Mesendoderm (in vitro differentiated cells): Measurements from ENCODE around the gene OR10H2.

Experiments used
- DNase-seq: peaks from one replicate; pipeline ENCODE4 v3.0.0; 2013
- H2AK5ac ChIP-seq: 2 replicates; pipeline ENCODE4 v1.6.1; 2013; ENCODE audit warnings: low read length, inconsistent platforms
- H2BK120ac ChIP-seq: 2 replicates; pipeline ENCODE4 v1.6.1; 2013; ENCODE audit warnings: low read depth, mild to moderate bottlenecking, low read length, moderate library complexity, mixed read lengths
- H2BK15ac ChIP-seq: replicated peaks from 2 replicates; pipeline ENCODE4 v1.6.1; 2013; ENCODE audit warnings: low read depth, mild to moderate bottlenecking, moderate library complexity
- H2BK5ac ChIP-seq: 2 replicates; pipeline ENCODE4 v1.6.1; 2013; ENCODE audit warnings: low read length, inconsistent platforms
- H3K18ac ChIP-seq: 2 replicates; pipeline ENCODE4 v1.6.1; 2013; ENCODE audit warnings: mild to moderate bottlenecking, low read length, mixed read lengths
- H3K23ac ChIP-seq: one replicate; pipeline ENCODE4 v1.6.1; 2013; ENCODE audit warnings: low read length
- H3K27ac ChIP-seq: 2 replicates; pipeline ENCODE4 v1.5.1; 2013; ENCODE audit warnings: low read depth, mild to moderate bottlenecking, inconsistent platforms, low read length, moderate library complexity
- H3K27me3 ChIP-seq: 2 replicates; pipeline ENCODE4 v1.6.1; 2013; ENCODE audit warnings: low read length, control low read depth, mild to moderate bottlenecking, inconsistent platforms; ENCODE audit not compliant: insufficient read depth, poor library complexity
- H3K36me3 ChIP-seq: 2 replicates; pipeline ENCODE4 v1.6.1; 2013; ENCODE audit warnings: low read length, inconsistent platforms; ENCODE audit not compliant: control insufficient read depth, insufficient read depth
- H3K4ac ChIP-seq: one replicate; pipeline ENCODE4 v1.6.1; 2013; ENCODE audit warnings: low read depth, mild to moderate bottlenecking, low read length, moderate library complexity
- H3K4me1 ChIP-seq: 2 replicates; pipeline ENCODE4 v1.6.1; 2013; ENCODE audit warnings: low read depth, low read length, inconsistent platforms; ENCODE audit not compliant: control insufficient read depth
- H3K4me2 ChIP-seq: 2 replicates; pipeline ENCODE4 v1.6.1; 2013; ENCODE audit warnings: low read length
- H3K4me3 ChIP-seq: 2 replicates; pipeline ENCODE4 v1.5.1; 2013; ENCODE audit warnings: mild to moderate bottlenecking, low read length
- H3K56ac ChIP-seq: one replicate; pipeline ENCODE4 v1.6.1; 2013; ENCODE audit warnings: low read length
- H3K79me1 ChIP-seq: 2 replicates; pipeline ENCODE4 v1.6.1; 2013; ENCODE audit warnings: low read length, inconsistent platforms
- H3K79me2 ChIP-seq: 2 replicates; pipeline ENCODE4 v1.6.1; 2013; ENCODE audit warnings: mild to moderate bottlenecking, low read length; ENCODE audit not compliant: control insufficient read depth, insufficient read depth
- H3K9ac ChIP-seq: 2 replicates; pipeline ENCODE4 v1.6.1; 2013; ENCODE audit warnings: low read length, inconsistent platforms
- H4K5ac ChIP-seq: one replicate; pipeline ENCODE4 v1.6.1; 2013; ENCODE audit warnings: low read length
- H4K8ac ChIP-seq: one replicate; pipeline ENCODE4 v1.6.1; 2013; ENCODE audit warnings: low read depth, mild to moderate bottlenecking, control low read depth, low read length, moderate library complexity
- WGBS: extraction: QIAGEN DNeasy Blood & Tissue Kit; methylation state at CpG from one replicate; pipeline ENCODE4 v1.1.7; 2013; ENCODE audit warnings: low lambda C conversion rate, missing lambda C conversion rate; ENCODE audit not compliant: insufficient coverage; ENCODE audit errors: extremely low coverage; 5-methylcytosine and 5-hydroxymethylcytosine counted together

Gene OR10H2

DNA sequence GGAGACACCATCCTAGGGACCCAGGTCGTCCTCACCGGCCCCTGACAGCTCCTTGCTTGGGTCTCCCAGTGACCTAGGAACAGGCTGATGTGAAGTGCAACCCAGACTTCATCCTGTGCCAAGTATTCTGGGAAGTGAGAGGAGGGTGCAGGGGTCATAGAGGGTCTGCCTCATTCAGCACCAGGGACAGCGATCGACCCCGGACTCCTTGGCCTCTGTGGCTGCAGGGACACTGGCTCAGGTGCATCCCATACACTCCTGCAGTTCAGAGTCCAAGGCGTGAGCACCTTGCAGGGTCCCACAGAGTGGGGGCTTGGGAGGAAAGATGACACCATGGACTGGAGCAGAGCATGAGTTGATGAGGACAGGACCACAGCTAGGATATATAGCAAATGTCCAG is 10.0 kb upstream of the OR10H2 start:
- Histone ChIP-seq H4K5ac (no peak overlapping the region), H3K27ac (no peak overlapping the region), H3K27me3 (no peaks in the 10 kb centered on the region), H3K9ac (no peak overlapping the region), H3K4me1 (no peaks in the 10 kb centered on the region), H3K4ac (no peak overlapping the region), H3K18ac (no peak overlapping the region), H3K79me1 (no peaks in the 10 kb centered on the region), H3K79me2 (no peaks in the 10 kb centered on the region), H3K56ac (no peak overlapping the region), H3K4me3 (no peak overlapping the region), H3K23ac (no peak overlapping the region), H2BK15ac (no peak overlapping the region), H2BK5ac (no peak overlapping the region), H2BK120ac (no peak overlapping the region), H4K8ac (no peak overlapping the region), H2AK5ac (no peak overlapping the region), H3K36me3 (no peaks in the 10 kb centered on the region), H3K4me2 (no peak overlapping the region)
- DNase-seq: no peak
- no CpG with 5 or more reads among the region's 6 CpGs for WGBS

GRCh38 chr19:15721268-15721667 is 6.6 kb upstream of the OR10H2 start:
- no peak overlapping the region for H3K23ac ChIP-seq
- H3K56ac ChIP-seq: no peak overlapping the region
- H2BK15ac ChIP-seq: no peak overlapping the region
- WGBS: no CpG with 5 or more reads among the region's 1 CpG
- H3K18ac ChIP-seq: no peak overlapping the region
- no peaks in the 10 kb centered on the region for H3K27me3 ChIP-seq
- no peak overlapping the region for H4K5ac ChIP-seq
- DNase-seq: no peak
- no peaks in the 10 kb centered on the region for H3K36me3 ChIP-seq
- H3K9ac ChIP-seq: no peak overlapping the region
- H3K27ac ChIP-seq: no peak overlapping the region
- no peak overlapping the region for H2BK5ac ChIP-seq
- no peak overlapping the region for H4K8ac ChIP-seq
- no peaks in the 10 kb centered on the region for H3K79me1 ChIP-seq
- H3K4me2 ChIP-seq: no peak overlapping the region
- H2AK5ac ChIP-seq: no peak overlapping the region
- H3K79me2 ChIP-seq: no peaks in the 10 kb centered on the region
- no peak overlapping the region for H2BK120ac ChIP-seq
- H3K4ac ChIP-seq: no peak overlapping the region
- no peak overlapping the region for H3K4me3 ChIP-seq
- no peaks in the 10 kb centered on the region for H3K4me1 ChIP-seq

GRCh38 chr19:15722956-15723355 is 4.9 kb upstream of the OR10H2 start:
- Histone ChIP-seq H2BK15ac (no peak overlapping the region), H3K4me1 (no peaks in the 10 kb centered on the region), H3K27ac (no peak overlapping the region), H3K9ac (no peak overlapping the region), H4K8ac (no peak overlapping the region), H2BK120ac (no peak overlapping the region), H2AK5ac (no peak overlapping the region), H3K27me3 (no peaks in the 10 kb centered on the region), H2BK5ac (no peak overlapping the region), H3K79me1 (no peaks in the 10 kb centered on the region), H3K36me3 (no peaks in the 10 kb centered on the region), H4K5ac (no peak overlapping the region), H3K4ac (no peak overlapping the region), H3K4me2 (no peak overlapping the region), H3K79me2 (no peaks in the 10 kb centered on the region), H3K4me3 (no peak overlapping the region), H3K23ac (no peak overlapping the region), H3K56ac (no peak overlapping the region), H3K18ac (no peak overlapping the region)
- WGBS: no CpG with 5 or more reads among the region's 25 CpGs
- DNase-seq: no peak

GRCh38 chr19:15730538-15730937 is 2.7 kb downstream of the OR10H2 start:
- Histone ChIP-seq H3K27me3 (no peaks in the 10 kb centered on the region), H2BK120ac (no peak overlapping the region), H3K18ac (no peak overlapping the region), H3K4ac (no peak overlapping the region), H2AK5ac (no peak overlapping the region), H3K56ac (no peak overlapping the region), H3K4me2 (no peak overlapping the region), H4K8ac (no peak overlapping the region), H3K27ac (no peak overlapping the region), H2BK5ac (no peak overlapping the region), H3K36me3 (no peaks in the 10 kb centered on the region), H3K79me1 (no peaks in the 10 kb centered on the region), H3K4me3 (no peak overlapping the region), H2BK15ac (no peak overlapping the region), H3K23ac (no peak overlapping the region), H3K9ac (no peak overlapping the region), H3K4me1 (no peaks in the 10 kb centered on the region), H4K5ac (no peak overlapping the region), H3K79me2 (no peaks in the 10 kb centered on the region)
- WGBS: no CpG with 5 or more reads among the region's 1 CpG
- DNase-seq: no peak

DNA sequence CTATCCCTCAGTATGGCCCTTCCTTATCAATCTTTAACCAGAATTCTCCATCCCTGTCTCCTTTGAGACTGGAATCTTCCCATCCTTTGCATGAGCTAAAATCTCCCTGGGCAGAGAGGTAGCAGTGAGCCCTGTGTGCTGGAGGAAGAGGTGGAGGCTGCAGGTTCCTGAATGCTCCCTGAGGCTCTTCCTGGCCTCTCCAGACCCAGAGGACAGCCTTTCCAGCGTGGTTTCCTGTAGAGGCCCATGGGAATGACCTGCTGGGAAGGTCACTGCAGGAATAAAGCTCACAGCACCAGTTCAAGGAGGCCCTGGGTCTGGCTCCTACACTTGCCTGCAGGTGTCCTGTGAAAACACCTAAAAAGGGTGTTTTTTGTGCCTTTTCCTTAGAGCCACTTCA is 4.6 kb downstream of the OR10H2 start:
- Histone ChIP-seq H2BK5ac (no peak overlapping the region), H4K5ac (no peak overlapping the region), H3K23ac (no peak overlapping the region), H3K27me3 (no peaks in the 10 kb centered on the region), H3K27ac (no peak overlapping the region), H2AK5ac (no peak overlapping the region), H3K56ac (no peak overlapping the region), H3K4me3 (no peak overlapping the region), H3K4me2 (no peak overlapping the region), H2BK120ac (no peak overlapping the region), H3K79me2 (no peaks in the 10 kb centered on the region), H3K79me1 (no peaks in the 10 kb centered on the region), H3K4ac (no peak overlapping the region), H3K9ac (no peak overlapping the region), H2BK15ac (no peak overlapping the region), H4K8ac (no peak overlapping the region), H3K4me1 (no peaks in the 10 kb centered on the region), H3K36me3 (no peaks in the 10 kb centered on the region), H3K18ac (no peak overlapping the region)
- DNase-seq: no peak
- no CpG with 5 or more reads among the region's 1 CpG for WGBS

DNA sequence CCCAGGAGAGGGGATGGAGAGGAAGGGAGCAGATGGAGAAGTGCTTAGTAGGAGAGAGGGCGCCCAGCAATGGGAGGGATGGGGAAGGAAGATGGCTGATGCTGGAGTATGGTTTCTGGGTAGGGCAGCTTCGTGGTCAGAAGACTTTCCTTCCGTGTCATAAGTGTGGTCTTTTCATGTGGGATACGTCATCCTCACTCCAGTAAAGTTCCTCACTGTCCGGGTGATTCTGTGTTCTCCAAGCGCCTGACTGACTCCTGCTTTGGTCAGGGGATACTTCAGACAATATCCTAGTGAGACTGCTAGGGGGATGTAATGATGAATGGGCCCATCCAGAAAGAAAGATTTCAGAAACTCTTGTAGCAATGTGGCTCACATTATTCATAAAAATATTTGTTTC is 6.1 kb downstream of the OR10H2 start:
- H3K9ac ChIP-seq: no peak overlapping the region
- H3K56ac ChIP-seq: no peak overlapping the region
- WGBS: no CpG with 5 or more reads among the region's 6 CpGs
- H2BK120ac ChIP-seq: no peak overlapping the region
- H3K79me2 ChIP-seq: no peaks in the 10 kb centered on the region
- no peak overlapping the region for H3K23ac ChIP-seq
- no peak overlapping the region for H3K4ac ChIP-seq
- no peak overlapping the region for H3K27ac ChIP-seq
- no peak overlapping the region for H4K5ac ChIP-seq
- no peak overlapping the region for H2BK5ac ChIP-seq
- no peak overlapping the region for H2AK5ac ChIP-seq
- H3K4me3 ChIP-seq: no peak overlapping the region
- H3K4me2 ChIP-seq: no peak overlapping the region
- no peaks in the 10 kb centered on the region for H3K79me1 ChIP-seq
- no peaks in the 10 kb centered on the region for H3K27me3 ChIP-seq
- H3K18ac ChIP-seq: no peak overlapping the region
- H2BK15ac ChIP-seq: no peak overlapping the region
- H3K4me1 ChIP-seq: no peaks in the 10 kb centered on the region
- DNase-seq: no peak
- no peak overlapping the region for H4K8ac ChIP-seq
- H3K36me3 ChIP-seq: no peaks in the 10 kb centered on the region
